ENCODE results near the gene USP53.
"Not testable (repeated sequence)": the region's sequence is repeated elsewhere in the genome, so short reads cannot be mapped to it uniquely, and the experiment has no call there.

The USP53 gene

GRCh38 chr4:119321921-119322687 lies 109.6 kb downstream of the USP53 start, which contains the start of gene FABP2:
Gene FABP2 (minus strand): TSS chr4:119322138. CDS start chr4:119322102, 36 bp downstream.
- DNase-seq, result no peak

GRCh38 chr4:119328695-119329094 lies 116.2 kb downstream of the USP53 start:
- DNase-seq, result no peak

- no peak for DNase-seq
These were observed 117.5 kb downstream of the USP53 start for GRCh38 chr4:119329835-119330620.

- DNase-seq, result not testable (repeated sequence)
These were observed 123.9 kb downstream of the USP53 start for GRCh38 chr4:119336332-119336979.

GRCh38 chr4:119337010-119337409 lies 124.5 kb downstream of the USP53 start:
- no peak for DNase-seq

- DNase-seq, result not testable (repeated sequence)
These were observed 127.4 kb downstream of the USP53 start for GRCh38 chr4:119339895-119340294.

GRCh38 chr4:119343293-119343692 lies 130.8 kb downstream of the USP53 start:
- DNase-seq, result not testable (repeated sequence)
